ENCODE data around the gene DNMT1.
"Not testable (repeated sequence)": the region's sequence is repeated elsewhere in the genome, so short reads cannot be mapped to it uniquely, and the experiment has no call there.

The DNMT1 gene

GRCh38 chr19:10203686-10204085, 8.9 kb upstream of the DNMT1 start:
- H3K9me3 ChIP-seq (replicated peaks; ENCODE audit: insufficient read depth, low read length): no peaks in the 10 kb centered on the region
- no peaks in the 10 kb centered on the region for H3K36me3 ChIP-seq (replicated peaks; ENCODE audit: insufficient read depth, low read length)
- peak; percentile 17 for DNase-seq
- no peaks in the 10 kb centered on the region for H3K9me2 ChIP-seq (replicated peaks; ENCODE audit: insufficient read depth, low read length)
- no peak overlapping the region for H3K9ac ChIP-seq (ENCODE audit: low read length)
- no peak for TF ChIP-seq EZH2 (optimal IDR thresholded peaks at IDR 0.05; ENCODE audit: low read depth, low read length)
- TF ChIP-seq EZH2phosphoT487 (IDR thresholded peaks at IDR 0.05; ENCODE audit: low read length): no peak
- TF ChIP-seq CTCF (IDR thresholded peaks at IDR 0.05; ENCODE audit: low read length): no peak
- H3K4me3 ChIP-seq (ENCODE audit: low read length): no peak overlapping the region
- no peaks in the 10 kb centered on the region for H4K20me1 ChIP-seq (ENCODE audit: insufficient read depth, low read length)
- no peaks in the 10 kb centered on the region for H3K79me2 ChIP-seq (ENCODE audit: low read length)
- H3F3A ChIP-seq (ENCODE audit: insufficient read depth, low read length): peaks cover 17% of the 10 kb centered on the region
- no peak overlapping the region for H2AFZ ChIP-seq (ENCODE audit: low read length)
- no peak overlapping the region for H3K4me2 ChIP-seq (ENCODE audit: low read depth, low read length)
- H3K27me3 ChIP-seq (replicated peaks; ENCODE audit: insufficient read depth, low read length): no peaks in the 10 kb centered on the region
- peak overlapping the region; percentile 75; the same call in 1 of the 2 replicates for H3K27ac ChIP-seq (ENCODE audit: low read length)
- peaks cover 19% of the 10 kb centered on the region for H3K4me1 ChIP-seq (ENCODE audit: low read length)

GRCh38 chr19:10201176-10201575, 6.4 kb upstream of the DNMT1 start:
- Histone ChIP-seq H3K4me2 (ENCODE audit: low read depth, low read length) (no peak overlapping the region), H3K79me2 (ENCODE audit: low read length) (no peaks in the 10 kb centered on the region), H3K9me3 (replicated peaks; ENCODE audit: insufficient read depth, low read length) (no peaks in the 10 kb centered on the region), H3K27me3 (replicated peaks; ENCODE audit: insufficient read depth, low read length) (no peaks in the 10 kb centered on the region), H3K4me1 (ENCODE audit: low read length) (peaks cover 19% of the 10 kb centered on the region), H3F3A (ENCODE audit: insufficient read depth, low read length) (peaks cover 19% of the 10 kb centered on the region), H3K4me3 (ENCODE audit: low read length) (no peak overlapping the region), H2AFZ (ENCODE audit: low read length) (no peak overlapping the region), H3K36me3 (replicated peaks; ENCODE audit: insufficient read depth, low read length) (no peaks in the 10 kb centered on the region), H4K20me1 (ENCODE audit: insufficient read depth, low read length) (no peaks in the 10 kb centered on the region), H3K27ac (ENCODE audit: low read length) (no peak overlapping the region), H3K9me2 (replicated peaks; ENCODE audit: insufficient read depth, low read length) (no peaks in the 10 kb centered on the region), H3K9ac (ENCODE audit: low read length) (no peak overlapping the region)
- TF ChIP-seq CTCF (IDR thresholded peaks at IDR 0.05; ENCODE audit: low read length): no peak
- TF ChIP-seq EZH2phosphoT487 (IDR thresholded peaks at IDR 0.05; ENCODE audit: low read length): no peak
- no peak for TF ChIP-seq EZH2 (optimal IDR thresholded peaks at IDR 0.05; ENCODE audit: low read depth, low read length)
- DNase-seq: no peak

GRCh38 chr19:10200101-10200500, 5.3 kb upstream of the DNMT1 start:
- H2AFZ ChIP-seq (ENCODE audit: low read length); H3K4me2 ChIP-seq (ENCODE audit: low read depth, low read length); H3K9me2 ChIP-seq (replicated peaks; ENCODE audit: insufficient read depth, low read length); H3K79me2 ChIP-seq (ENCODE audit: low read length); H3K27ac ChIP-seq (ENCODE audit: low read length); DNase-seq; H3K36me3 ChIP-seq (replicated peaks; ENCODE audit: insufficient read depth, low read length); H3K27me3 ChIP-seq (replicated peaks; ENCODE audit: insufficient read depth, low read length); H3K9me3 ChIP-seq (replicated peaks; ENCODE audit: insufficient read depth, low read length); H4K20me1 ChIP-seq (ENCODE audit: insufficient read depth, low read length); H3K9ac ChIP-seq (ENCODE audit: low read length); H3K4me3 ChIP-seq (ENCODE audit: low read length): not testable (repeated sequence)
- peaks cover 19% of the 10 kb centered on the region for H3F3A ChIP-seq (ENCODE audit: insufficient read depth, low read length)
- peaks cover 21% of the 10 kb centered on the region for H3K4me1 ChIP-seq (ENCODE audit: low read length)

GRCh38 chr19:10198889-10199644, 4.3 kb upstream of the DNMT1 start:
- H3K4me3 ChIP-seq (ENCODE audit: low read length): peak overlapping the region; percentile 16; the same call in 1 of the 2 replicates
- H3F3A ChIP-seq (ENCODE audit: insufficient read depth, low read length); H3K9me3 ChIP-seq (replicated peaks; ENCODE audit: insufficient read depth, low read length); H3K79me2 ChIP-seq (ENCODE audit: low read length); H3K36me3 ChIP-seq (replicated peaks; ENCODE audit: insufficient read depth, low read length); H4K20me1 ChIP-seq (ENCODE audit: insufficient read depth, low read length); H3K9me2 ChIP-seq (replicated peaks; ENCODE audit: insufficient read depth, low read length); H2AFZ ChIP-seq (ENCODE audit: low read length); H3K9ac ChIP-seq (ENCODE audit: low read length); H3K27me3 ChIP-seq (replicated peaks; ENCODE audit: insufficient read depth, low read length): not testable (repeated sequence)
- peak overlapping the region; percentile 66 for H3K4me2 ChIP-seq (ENCODE audit: low read depth, low read length)
- peak overlapping the region; percentile 47; the same call in 1 of the 2 replicates for H3K27ac ChIP-seq (ENCODE audit: low read length)
- peak; percentile 77 for DNase-seq
- H3K4me1 ChIP-seq (ENCODE audit: low read length): peaks cover 15% of the 10 kb centered on the region

Measured in MM.1S (cell line).